ENCODE measurements around the gene SCAMP5. TPM values are rescaled to one million over a fixed set of nuclear protein-coding genes. Genes with fewer than 3 reads are reported as not detected.

SCAMP5 gene
- polyA plus RNA-seq, 4 donors, result 18.8 to 28.3 (median 22.6) TPM

GRCh38 chr15:75065851-75066509 is 70.6 kb downstream of the SCAMP5 start:
- DNase-seq (ENCODE audit: low read depth in 4 of 4, low spot score in 3 of 4), result no peak

DNA sequence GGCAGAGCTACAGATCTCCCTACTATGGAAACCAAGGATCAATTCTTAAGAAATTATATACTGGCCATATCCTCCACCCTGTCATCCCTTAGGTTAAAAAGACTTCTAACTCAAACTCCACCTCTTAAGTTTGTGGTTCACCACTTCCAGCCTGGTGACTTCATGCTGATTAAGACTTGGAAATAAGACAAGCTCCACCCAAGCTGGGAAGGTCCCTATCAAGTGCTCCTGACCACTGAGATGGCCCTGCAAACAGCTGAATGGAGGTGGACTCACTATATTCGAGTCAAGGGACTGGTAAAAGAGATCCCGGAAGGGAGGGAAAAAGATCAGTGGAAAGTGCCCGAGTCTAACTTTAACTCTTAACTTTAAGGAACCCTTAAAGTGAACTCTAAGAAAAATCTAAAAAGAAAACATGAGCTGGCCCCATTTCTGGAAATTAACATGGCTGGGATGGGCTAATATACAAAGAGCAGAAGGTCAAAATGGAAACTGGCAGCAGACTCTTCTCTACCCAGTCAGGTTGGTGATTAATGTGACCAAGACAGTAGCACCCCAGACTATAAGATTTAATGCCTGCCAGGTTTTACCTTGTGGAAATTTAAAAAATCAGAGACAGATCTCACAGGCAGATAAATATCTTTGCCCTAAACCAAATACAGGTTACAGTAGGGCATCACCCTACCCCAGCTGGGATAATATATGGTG is 71.9 kb downstream of the SCAMP5 start:
- no peak for DNase-seq (ENCODE audit: low read depth in 4 of 4, low spot score in 3 of 4)

GRCh38 chr15:75068748-75069147 is 73.4 kb downstream of the SCAMP5 start:
- no peak for DNase-seq (ENCODE audit: low read depth in 4 of 4, low spot score in 3 of 4)

DNA sequence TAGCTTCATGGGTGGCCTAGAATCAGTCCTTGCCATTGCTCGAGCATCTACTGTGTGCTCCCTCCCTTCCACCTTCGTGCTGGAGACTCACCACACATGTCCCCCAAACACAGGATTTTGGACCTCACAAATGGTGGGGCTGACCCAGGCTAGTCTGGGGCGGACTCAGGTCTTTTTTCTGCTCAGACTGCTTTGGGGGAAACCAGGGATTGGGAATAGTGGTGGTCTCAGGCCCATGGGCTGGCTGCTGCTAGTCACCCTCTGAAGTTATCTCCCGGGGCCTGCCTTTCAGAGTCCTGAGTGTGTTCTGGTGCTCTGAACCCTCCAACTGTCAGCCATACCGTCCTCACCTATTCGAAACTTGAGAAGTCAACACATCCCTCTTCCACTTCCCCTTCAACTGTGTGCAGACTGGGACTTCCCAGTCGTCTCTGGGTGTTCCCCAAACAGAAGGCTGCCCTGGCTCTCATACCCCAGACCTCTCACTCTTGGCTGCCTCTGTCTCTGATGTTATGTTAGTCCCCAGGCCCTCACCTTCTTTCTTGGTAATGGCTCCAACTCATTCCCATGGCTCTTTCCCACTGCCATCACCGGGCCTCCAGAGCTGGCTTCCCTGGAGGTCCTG is 74.0 kb downstream of the SCAMP5 start:
- DNase-seq (ENCODE audit: low read depth in 4 of 4, low spot score in 3 of 4), result no peak

GRCh38 chr15:75070674-75071073 is 75.3 kb downstream of the SCAMP5 start:
- no peak for DNase-seq (ENCODE audit: low read depth in 4 of 4, low spot score in 3 of 4)

Other genes with a start within 250 kb of the SCAMP5 start
- under 1 TPM in 3 of 4 donors, not detected in 1; 0.08 to 0.24 (median 0.19) TPM for gene CYP1A2, start 246.7 kb upstream of the SCAMP5 start, polyA plus RNA-seq (ENCODE audit: insufficient read length in 4 of 4)
- gene CSK, start 213.5 kb upstream of the SCAMP5 start, polyA plus RNA-seq (ENCODE audit: insufficient read length in 4 of 4), result 10 to 100 TPM; 39.4 to 48.3 (median 42.7) TPM
- gene LMAN1L, start 182.7 kb upstream of the SCAMP5 start, polyA plus RNA-seq (ENCODE audit: insufficient read length in 4 of 4), result under 1 TPM in 1 of 4 donors, not detected in 3; 0.10 TPM
- gene CPLX3, start 168.9 kb upstream of the SCAMP5 start, polyA plus RNA-seq (ENCODE audit: insufficient read length in 4 of 4), result under 1 TPM in 2 of 4 donors, not detected in 2; 0.03 to 0.13 TPM
- 10 to 100 TPM; 33.0 to 36.6 (median 33.3) TPM for gene ULK3, start 152.4 kb upstream of the SCAMP5 start, polyA plus RNA-seq (ENCODE audit: insufficient read length in 4 of 4)
- gene SCAMP2, start 122.2 kb upstream of the SCAMP5 start, polyA plus RNA-seq (ENCODE audit: insufficient read length in 4 of 4), result 10 to 100 TPM; 76.5 to 84.0 (median 80.3) TPM
- gene MPI, start 105.5 kb upstream of the SCAMP5 start, polyA plus RNA-seq (ENCODE audit: insufficient read length in 4 of 4), result 10 to 100 TPM; 50.2 to 70.2 (median 58.8) TPM
- gene FAM219B, start 88.7 kb upstream of the SCAMP5 start, polyA plus RNA-seq (ENCODE audit: insufficient read length in 4 of 4), result 10 to 100 TPM; 52.5 to 59.1 (median 56.5) TPM
- gene COX5A, start 57.5 kb upstream of the SCAMP5 start, polyA plus RNA-seq (ENCODE audit: insufficient read length in 4 of 4), result 100 to 1,000 TPM; 214 to 224 (median 219) TPM
- 1 to 10 TPM; 2.5 to 3.0 (median 2.7) TPM for gene RPP25, start 38.8 kb upstream of the SCAMP5 start, polyA plus RNA-seq (ENCODE audit: insufficient read length in 4 of 4)
- gene PPCDC, start 28.0 kb downstream of the SCAMP5 start, polyA plus RNA-seq (ENCODE audit: insufficient read length in 4 of 4), result 10 to 100 TPM; 10.4 to 13.8 (median 13.0) TPM
- gene C15orf39, start 206.3 kb downstream of the SCAMP5 start, polyA plus RNA-seq (ENCODE audit: insufficient read length in 4 of 4), result 10 to 100 TPM in 2 of 4 donors, 1 to 10 TPM in 2; 8.8 to 12.1 (median 9.6) TPM

Data from right renal pelvis (tissue), 4 donors.